ENCODE data around the gene ACTL10. TPM values are rescaled to one million over a fixed set of nuclear protein-coding genes. Genes with fewer than 3 reads are reported as not detected.

Gene ACTL10
- total RNA-seq, 1 experiment from 2014 or later = 1.3 TPM

DNA sequence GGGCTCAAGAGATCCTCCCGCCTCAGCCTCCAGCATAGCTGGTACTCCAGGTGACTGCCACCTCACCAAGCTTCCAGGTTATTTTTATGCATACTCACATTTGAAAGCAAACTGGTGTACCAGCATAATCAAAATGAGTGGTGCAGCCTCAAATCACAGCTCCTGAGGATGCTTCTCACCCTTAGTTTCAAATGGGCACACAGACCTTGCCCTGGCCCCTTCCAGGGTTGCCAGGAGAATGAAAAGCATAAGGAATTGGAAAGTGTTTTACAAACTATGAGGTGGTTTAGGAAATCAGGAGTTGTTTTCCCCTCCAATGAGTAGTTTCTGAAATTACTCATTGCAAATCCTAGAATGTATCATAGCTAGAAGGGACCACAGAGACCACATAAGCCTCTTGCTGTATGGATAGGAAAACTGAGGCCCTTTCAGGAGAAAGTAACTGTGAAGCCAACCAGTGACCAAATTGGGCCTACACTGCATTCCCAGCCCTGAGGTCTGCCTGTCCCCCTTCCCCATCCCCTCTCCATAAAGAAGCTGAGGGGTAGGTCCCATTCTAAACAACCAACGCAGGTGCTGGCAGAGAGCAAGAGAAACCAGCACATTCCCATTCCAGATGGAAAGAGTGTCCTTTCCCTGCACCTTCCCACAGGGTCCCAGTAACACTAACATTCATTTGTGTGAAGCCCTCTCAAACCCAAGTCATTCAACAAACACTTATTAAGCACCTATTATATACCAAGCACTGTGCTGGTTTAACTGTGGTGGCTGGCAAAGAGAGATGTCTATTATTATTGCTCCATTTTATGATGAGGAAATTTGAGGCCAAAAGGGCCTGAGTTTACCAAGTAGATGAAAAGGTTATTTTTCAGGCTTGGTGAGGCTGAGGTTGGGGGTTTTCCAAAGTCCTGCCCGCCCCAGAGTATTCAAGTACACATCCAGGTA, 21.5 kb downstream of the ACTL10 start (continued):
- TF ChIP-seq, protein P1, sequence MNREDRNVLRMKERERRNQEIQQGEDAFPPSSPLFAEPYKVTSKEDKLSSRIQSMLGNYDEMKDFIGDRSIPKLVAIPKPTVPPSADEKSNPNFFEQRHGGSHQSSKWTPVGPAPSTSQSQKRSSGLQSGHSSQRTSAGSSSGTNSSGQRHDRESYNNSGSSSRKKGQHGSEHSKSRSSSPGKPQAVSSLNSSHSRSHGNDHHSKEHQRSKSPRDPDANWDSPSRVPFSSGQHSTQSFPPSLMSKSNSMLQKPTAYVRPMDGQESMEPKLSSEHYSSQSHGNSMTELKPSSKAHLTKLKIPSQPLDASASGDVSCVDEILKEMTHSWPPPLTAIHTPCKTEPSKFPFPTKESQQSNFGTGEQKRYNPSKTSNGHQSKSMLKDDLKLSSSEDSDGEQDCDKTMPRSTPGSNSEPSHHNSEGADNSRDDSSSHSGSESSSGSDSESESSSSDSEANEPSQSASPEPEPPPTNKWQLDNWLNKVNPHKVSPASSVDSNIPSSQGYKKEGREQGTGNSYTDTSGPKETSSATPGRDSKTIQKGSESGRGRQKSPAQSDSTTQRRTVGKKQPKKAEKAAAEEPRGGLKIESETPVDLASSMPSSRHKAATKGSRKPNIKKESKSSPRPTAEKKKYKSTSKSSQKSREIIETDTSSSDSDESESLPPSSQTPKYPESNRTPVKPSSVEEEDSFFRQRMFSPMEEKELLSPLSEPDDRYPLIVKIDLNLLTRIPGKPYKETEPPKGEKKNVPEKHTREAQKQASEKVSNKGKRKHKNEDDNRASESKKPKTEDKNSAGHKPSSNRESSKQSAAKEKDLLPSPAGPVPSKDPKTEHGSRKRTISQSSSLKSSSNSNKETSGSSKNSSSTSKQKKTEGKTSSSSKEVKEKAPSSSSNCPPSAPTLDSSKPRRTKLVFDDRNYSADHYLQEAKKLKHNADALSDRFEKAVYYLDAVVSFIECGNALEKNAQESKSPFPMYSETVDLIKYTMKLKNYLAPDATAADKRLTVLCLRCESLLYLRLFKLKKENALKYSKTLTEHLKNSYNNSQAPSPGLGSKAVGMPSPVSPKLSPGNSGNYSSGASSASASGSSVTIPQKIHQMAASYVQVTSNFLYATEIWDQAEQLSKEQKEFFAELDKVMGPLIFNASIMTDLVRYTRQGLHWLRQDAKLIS (CRISPR knock-in tag; IDR thresholded peaks at IDR 0.05; ENCODE audit: borderline replicate concordance) = no peak
- TF ChIP-seq TCF7 (CRISPR knock-in tag; IDR thresholded peaks at IDR 0.05; ENCODE audit: low read depth) (no peak), ZNF121 (CRISPR knock-in tag; IDR thresholded peaks at IDR 0.05) (no peak), ZNF671 (CRISPR knock-in tag; IDR thresholded peaks at IDR 0.05) (no peak), ZNF423 (CRISPR knock-in tag; IDR thresholded peaks at IDR 0.05) (no peak), NFATC4 (CRISPR knock-in tag; IDR thresholded peaks at IDR 0.05) (no peak)
- TF ChIP-seq, protein P2, sequence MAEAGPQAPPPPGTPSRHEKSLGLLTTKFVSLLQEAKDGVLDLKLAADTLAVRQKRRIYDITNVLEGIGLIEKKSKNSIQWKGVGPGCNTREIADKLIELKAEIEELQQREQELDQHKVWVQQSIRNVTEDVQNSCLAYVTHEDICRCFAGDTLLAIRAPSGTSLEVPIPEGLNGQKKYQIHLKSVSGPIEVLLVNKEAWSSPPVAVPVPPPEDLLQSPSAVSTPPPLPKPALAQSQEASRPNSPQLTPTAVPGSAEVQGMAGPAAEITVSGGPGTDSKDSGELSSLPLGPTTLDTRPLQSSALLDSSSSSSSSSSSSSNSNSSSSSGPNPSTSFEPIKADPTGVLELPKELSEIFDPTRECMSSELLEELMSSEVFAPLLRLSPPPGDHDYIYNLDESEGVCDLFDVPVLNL (CRISPR knock-in tag; IDR thresholded peaks at IDR 0.05; ENCODE audit: borderline replicate concordance, low read depth) = no peak

DNA sequence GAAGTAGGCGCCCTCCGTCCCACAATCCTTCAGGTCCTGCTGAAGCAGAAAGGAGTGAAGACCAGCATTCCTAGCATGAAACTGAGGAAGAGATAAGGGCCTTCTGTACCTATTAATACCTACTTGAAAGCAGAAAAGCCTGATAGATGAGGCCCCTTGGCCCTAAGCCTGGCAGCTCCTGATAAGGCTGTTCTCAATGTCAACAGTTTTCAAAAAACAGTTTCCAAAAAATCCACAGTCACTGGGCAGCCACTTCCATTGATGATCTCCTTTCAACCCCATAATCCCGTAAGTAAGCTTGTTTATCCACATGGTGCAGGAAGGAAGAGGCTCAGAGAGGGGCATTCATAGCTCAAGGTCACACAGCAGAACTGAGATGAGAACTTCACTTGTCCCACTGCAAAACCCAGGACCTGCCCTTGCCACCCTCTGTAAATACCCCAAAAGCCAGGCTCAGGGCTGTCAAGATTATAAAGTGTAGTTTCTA, 22.2 kb downstream of the ACTL10 start:
- CTCF ChIA-PET = no interaction called here
- no peak overlapping the region for H3K4me3 Mint-ChIP-seq
- no peak overlapping the region for H3K27ac Mint-ChIP-seq
- POLR2A ChIA-PET = no interaction called here
- TF ChIP-seq, protein P3, sequence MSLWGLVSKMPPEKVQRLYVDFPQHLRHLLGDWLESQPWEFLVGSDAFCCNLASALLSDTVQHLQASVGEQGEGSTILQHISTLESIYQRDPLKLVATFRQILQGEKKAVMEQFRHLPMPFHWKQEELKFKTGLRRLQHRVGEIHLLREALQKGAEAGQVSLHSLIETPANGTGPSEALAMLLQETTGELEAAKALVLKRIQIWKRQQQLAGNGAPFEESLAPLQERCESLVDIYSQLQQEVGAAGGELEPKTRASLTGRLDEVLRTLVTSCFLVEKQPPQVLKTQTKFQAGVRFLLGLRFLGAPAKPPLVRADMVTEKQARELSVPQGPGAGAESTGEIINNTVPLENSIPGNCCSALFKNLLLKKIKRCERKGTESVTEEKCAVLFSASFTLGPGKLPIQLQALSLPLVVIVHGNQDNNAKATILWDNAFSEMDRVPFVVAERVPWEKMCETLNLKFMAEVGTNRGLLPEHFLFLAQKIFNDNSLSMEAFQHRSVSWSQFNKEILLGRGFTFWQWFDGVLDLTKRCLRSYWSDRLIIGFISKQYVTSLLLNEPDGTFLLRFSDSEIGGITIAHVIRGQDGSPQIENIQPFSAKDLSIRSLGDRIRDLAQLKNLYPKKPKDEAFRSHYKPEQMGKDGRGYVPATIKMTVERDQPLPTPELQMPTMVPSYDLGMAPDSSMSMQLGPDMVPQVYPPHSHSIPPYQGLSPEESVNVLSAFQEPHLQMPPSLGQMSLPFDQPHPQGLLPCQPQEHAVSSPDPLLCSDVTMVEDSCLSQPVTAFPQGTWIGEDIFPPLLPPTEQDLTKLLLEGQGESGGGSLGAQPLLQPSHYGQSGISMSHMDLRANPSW (CRISPR knock-in tag; conservative IDR thresholded peaks at IDR 0.05; ENCODE audit: low read depth) = no peak
- TF ChIP-seq, protein P4, sequence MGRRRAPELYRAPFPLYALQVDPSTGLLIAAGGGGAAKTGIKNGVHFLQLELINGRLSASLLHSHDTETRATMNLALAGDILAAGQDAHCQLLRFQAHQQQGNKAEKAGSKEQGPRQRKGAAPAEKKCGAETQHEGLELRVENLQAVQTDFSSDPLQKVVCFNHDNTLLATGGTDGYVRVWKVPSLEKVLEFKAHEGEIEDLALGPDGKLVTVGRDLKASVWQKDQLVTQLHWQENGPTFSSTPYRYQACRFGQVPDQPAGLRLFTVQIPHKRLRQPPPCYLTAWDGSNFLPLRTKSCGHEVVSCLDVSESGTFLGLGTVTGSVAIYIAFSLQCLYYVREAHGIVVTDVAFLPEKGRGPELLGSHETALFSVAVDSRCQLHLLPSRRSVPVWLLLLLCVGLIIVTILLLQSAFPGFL (CRISPR knock-in tag; IDR thresholded peaks at IDR 0.05; ENCODE audit: borderline replicate concordance) = no peak
- TF ChIP-seq ZNF263 (CRISPR knock-in tag; IDR thresholded peaks at IDR 0.05; ENCODE audit: low read depth) = no peak
- no peaks in the 10 kb centered on the region for H3K9me3 Mint-ChIP-seq
- H3K36me3 Mint-ChIP-seq = no peaks in the 10 kb centered on the region
- ATAC-seq (no peak), DNase-seq (ENCODE audit: low spot score) (no peak)
- H3K4me1 Mint-ChIP-seq = peaks cover 27% of the 10 kb centered on the region
- H3K27me3 Mint-ChIP-seq (ENCODE audit: low read depth) = peaks cover 30% of the 10 kb centered on the region

DNA sequence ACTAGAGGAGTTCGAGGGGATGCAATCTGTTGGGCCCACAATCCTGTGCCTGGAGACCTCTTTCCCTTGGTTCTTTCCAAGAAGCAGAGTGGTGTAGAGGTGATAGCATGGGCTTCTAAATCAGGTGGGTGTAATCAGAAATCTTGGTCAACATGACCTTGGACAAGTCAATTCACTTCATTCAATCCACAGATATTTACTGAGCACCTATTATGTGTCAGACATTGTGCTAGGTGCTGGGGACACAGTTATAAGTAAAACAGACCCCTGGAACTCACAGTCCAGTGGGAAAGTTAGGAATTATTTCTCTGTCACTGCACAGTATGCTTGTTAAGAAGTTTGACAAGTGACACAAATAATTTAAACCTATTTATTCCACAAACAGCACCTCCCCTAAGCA, 22.8 kb downstream of the ACTL10 start:
- no peak overlapping the region for H3K4me3 Mint-ChIP-seq
- H3K36me3 Mint-ChIP-seq = no peaks in the 10 kb centered on the region
- peaks cover 29% of the 10 kb centered on the region for H3K4me1 Mint-ChIP-seq
- ATAC-seq = no peak
- no peaks in the 10 kb centered on the region for H3K9me3 Mint-ChIP-seq
- POLR2A ChIA-PET = interaction anchor here (0.9 kb wide), 1 partner anchor 23 kb away, joined by 7 read pairs; the partner anchor contains the start of gene ACTL10
- H3K27me3 Mint-ChIP-seq (ENCODE audit: low read depth) = peaks cover 30% of the 10 kb centered on the region
- no peak for DNase-seq (ENCODE audit: low spot score)
- CTCF ChIA-PET = interaction anchor here (1.6 kb wide), 1 partner anchor 21 kb away, joined by 3 read pairs; no protein-coding TSS in a partner anchor
- H3K27ac Mint-ChIP-seq = no peak overlapping the region
- TF ChIP-seq, protein P5, sequence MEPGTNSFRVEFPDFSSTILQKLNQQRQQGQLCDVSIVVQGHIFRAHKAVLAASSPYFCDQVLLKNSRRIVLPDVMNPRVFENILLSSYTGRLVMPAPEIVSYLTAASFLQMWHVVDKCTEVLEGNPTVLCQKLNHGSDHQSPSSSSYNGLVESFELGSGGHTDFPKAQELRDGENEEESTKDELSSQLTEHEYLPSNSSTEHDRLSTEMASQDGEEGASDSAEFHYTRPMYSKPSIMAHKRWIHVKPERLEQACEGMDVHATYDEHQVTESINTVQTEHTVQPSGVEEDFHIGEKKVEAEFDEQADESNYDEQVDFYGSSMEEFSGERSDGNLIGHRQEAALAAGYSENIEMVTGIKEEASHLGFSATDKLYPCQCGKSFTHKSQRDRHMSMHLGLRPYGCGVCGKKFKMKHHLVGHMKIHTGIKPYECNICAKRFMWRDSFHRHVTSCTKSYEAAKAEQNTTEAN (CRISPR knock-in tag; IDR thresholded peaks at IDR 0.05) = no peak
- TF ChIP-seq, protein P6, sequence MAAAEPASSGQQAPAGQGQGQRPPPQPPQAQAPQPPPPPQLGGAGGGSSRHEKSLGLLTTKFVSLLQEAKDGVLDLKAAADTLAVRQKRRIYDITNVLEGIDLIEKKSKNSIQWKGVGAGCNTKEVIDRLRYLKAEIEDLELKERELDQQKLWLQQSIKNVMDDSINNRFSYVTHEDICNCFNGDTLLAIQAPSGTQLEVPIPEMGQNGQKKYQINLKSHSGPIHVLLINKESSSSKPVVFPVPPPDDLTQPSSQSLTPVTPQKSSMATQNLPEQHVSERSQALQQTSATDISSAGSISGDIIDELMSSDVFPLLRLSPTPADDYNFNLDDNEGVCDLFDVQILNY (CRISPR knock-in tag; IDR thresholded peaks at IDR 0.05) = no peak
- TF ChIP-seq CREM (CRISPR knock-in tag; IDR thresholded peaks at IDR 0.05) (no peak), NFATC4 (CRISPR knock-in tag; IDR thresholded peaks at IDR 0.05) (no peak)
- TF ChIP-seq, protein P7, sequence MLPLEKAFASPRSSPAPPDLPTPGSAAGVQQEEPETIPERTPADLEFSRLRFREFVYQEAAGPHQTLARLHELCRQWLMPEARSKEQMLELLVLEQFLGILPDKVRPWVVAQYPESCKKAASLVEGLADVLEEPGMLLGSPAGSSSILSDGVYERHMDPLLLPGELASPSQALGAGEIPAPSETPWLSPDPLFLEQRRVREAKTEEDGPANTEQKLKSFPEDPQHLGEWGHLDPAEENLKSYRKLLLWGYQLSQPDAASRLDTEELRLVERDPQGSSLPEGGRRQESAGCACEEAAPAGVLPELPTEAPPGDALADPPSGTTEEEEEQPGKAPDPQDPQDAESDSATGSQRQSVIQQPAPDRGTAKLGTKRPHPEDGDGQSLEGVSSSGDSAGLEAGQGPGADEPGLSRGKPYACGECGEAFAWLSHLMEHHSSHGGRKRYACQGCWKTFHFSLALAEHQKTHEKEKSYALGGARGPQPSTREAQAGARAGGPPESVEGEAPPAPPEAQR (CRISPR knock-in tag; IDR thresholded peaks at IDR 0.05) = no peak
- TF ChIP-seq, protein P8, sequence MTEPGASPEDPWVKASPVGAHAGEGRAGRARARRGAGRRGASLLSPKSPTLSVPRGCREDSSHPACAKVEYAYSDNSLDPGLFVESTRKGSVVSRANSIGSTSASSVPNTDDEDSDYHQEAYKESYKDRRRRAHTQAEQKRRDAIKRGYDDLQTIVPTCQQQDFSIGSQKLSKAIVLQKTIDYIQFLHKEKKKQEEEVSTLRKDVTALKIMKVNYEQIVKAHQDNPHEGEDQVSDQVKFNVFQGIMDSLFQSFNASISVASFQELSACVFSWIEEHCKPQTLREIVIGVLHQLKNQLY (CRISPR knock-in tag; IDR thresholded peaks at IDR 0.05) = no peak
- TF ChIP-seq, protein P9, sequence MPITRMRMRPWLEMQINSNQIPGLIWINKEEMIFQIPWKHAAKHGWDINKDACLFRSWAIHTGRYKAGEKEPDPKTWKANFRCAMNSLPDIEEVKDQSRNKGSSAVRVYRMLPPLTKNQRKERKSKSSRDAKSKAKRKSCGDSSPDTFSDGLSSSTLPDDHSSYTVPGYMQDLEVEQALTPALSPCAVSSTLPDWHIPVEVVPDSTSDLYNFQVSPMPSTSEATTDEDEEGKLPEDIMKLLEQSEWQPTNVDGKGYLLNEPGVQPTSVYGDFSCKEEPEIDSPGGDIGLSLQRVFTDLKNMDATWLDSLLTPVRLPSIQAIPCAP (CRISPR knock-in tag; IDR thresholded peaks at IDR 0.05) = no peak

All from WTC11 (cell line).